Ecto neural progenitor cell (in vitro differentiated cells): Measurements from ENCODE around the gene DHX58.
A peak's percentile ranks its signal among the peaks of the same experiment; 100 is the strongest.

Experiments
- DNase-seq: peaks from one replicate; pipeline ENCODE4 v3.0.0-alpha.2; 2018; ENCODE audit warnings: low spot score

Gene DHX58

GRCh38 chr17:42087042-42087701 is 25.3 kb downstream of the DHX58 start:
- no peak for DNase-seq

GRCh38 chr17:42081516-42082129 is 30.9 kb downstream of the DHX58 start:
- DNase-seq = no peak

GRCh38 chr17:42079541-42079940 is 33.0 kb downstream of the DHX58 start:
- DNase-seq = no peak

- no peak for DNase-seq
Observed at GRCh38 chr17:42078396-42079043, 34.0 kb downstream of the DHX58 start.

GRCh38 chr17:42077755-42078154 is 34.8 kb downstream of the DHX58 start:
- DNase-seq = no peak

- no peak for DNase-seq
Observed at GRCh38 chr17:42076797-42077559, 35.5 kb downstream of the DHX58 start.

GRCh38 chr17:42075789-42076188 is 36.7 kb downstream of the DHX58 start:
- DNase-seq = no peak

- peak; percentile 78 for DNase-seq
Observed at GRCh38 chr17:42072323-42073187, 40.0 kb downstream of the DHX58 start.

- DNase-seq = no peak
Observed at GRCh38 chr17:42071810-42072209, 40.7 kb downstream of the DHX58 start.

- DNase-seq = no peak
Observed at GRCh38 chr17:42068979-42069378, 43.5 kb downstream of the DHX58 start.

GRCh38 chr17:42067371-42068091 is 45.0 kb downstream of the DHX58 start:
- peak; percentile 88 for DNase-seq

- no peak for DNase-seq
Observed at GRCh38 chr17:42065201-42065600, 47.3 kb downstream of the DHX58 start.

GRCh38 chr17:42062681-42063080 is 49.8 kb downstream of the DHX58 start:
- DNase-seq = no peak

GRCh38 chr17:42061646-42062487 is 50.6 kb downstream of the DHX58 start:
- DNase-seq = no peak

- no peak for DNase-seq
Observed at GRCh38 chr17:42060231-42060630, 52.3 kb downstream of the DHX58 start.

GRCh38 chr17:42059815-42060214 is 52.7 kb downstream of the DHX58 start:
- no peak for DNase-seq

- no peak for DNase-seq
Observed at GRCh38 chr17:42058063-42058462, 54.5 kb downstream of the DHX58 start.

GRCh38 chr17:42056635-42057034 is 55.9 kb downstream of the DHX58 start:
- DNase-seq = no peak

- no peak for DNase-seq
Observed at GRCh38 chr17:42055496-42055895, 57.0 kb downstream of the DHX58 start.

- DNase-seq = no peak
Observed at GRCh38 chr17:42055027-42055426, 57.5 kb downstream of the DHX58 start.
